Measurements from ENCODE around the gene SPIRE2. TPM values are rescaled to one million over a fixed set of nuclear protein-coding genes. Genes with fewer than 3 reads are reported as not detected.

The SPIRE2 gene
- total and polyA plus RNA-seq, 2 of the 4 experiments (the other 2 are of a cell fraction), result 0.72 to 1.9 TPM

- no TSS peak for BruUV-seq (replicated peaks)
- Histone ChIP-seq H3K56ac (ENCODE audit: extremely low read depth, insufficient read depth, low read length) (no peak overlapping the region), H3K9me3 (ENCODE audit: control insufficient read depth, insufficient read depth, low read length) (no peaks in the 10 kb centered on the region), H3K4me1 (ENCODE audit: control insufficient read depth, insufficient read depth, low read length) (peaks cover 10% of the 10 kb centered on the region), H4K5ac (ENCODE audit: low read depth, low read length) (peak overlapping the region; percentile 11; the same call in 1 of the 2 replicates), H3K14ac (replicated peaks; ENCODE audit: low read depth, low read length) (peak overlapping the region; percentile 56), H2BK15ac (ENCODE audit: low read depth, low read length) (peak overlapping the region; percentile 3; the same call in 1 of the 3 replicates), H3K79me1 (ENCODE audit: low read depth in 1 of 2, low read length in 2 of 2) (peaks cover 9 to 36% of the 10 kb centered on the region in 2 experiments), H2BK20ac (ENCODE audit: low read depth, low read length) (peak overlapping the region; percentile 20), H2BK5ac (ENCODE audit: low read depth, low read length, poor library complexity, severe bottlenecking) (peak overlapping the region; percentile 64), H3K23ac (ENCODE audit: low read depth, low read length) (no peak overlapping the region; the same call in 1 of the 2 replicates), H3K9me1 (ENCODE audit: insufficient read depth, low read length) (peaks cover 15% of the 10 kb centered on the region), H3K4me3 (ENCODE audit: insufficient read depth, low read depth, low read length) (no peak overlapping the region), H2AK9ac (replicated peaks; ENCODE audit: low read depth, low read length, poor library complexity) (peak overlapping the region; percentile 8), H3K4ac (ENCODE audit: low read depth, low read length) (peak overlapping the region; percentile 13), H2BK120ac (ENCODE audit: low read depth, low read length) (peak overlapping the region; percentile 28; the same call in 1 of the 2 replicates), H3K4me2 (ENCODE audit: low read depth, low read length) (peak overlapping the region; percentile 24; the same call in 1 of the 2 replicates), H3K36me3 (ENCODE audit: control insufficient read depth, insufficient read depth, low read length) (peaks cover 3% of the 10 kb centered on the region; the same call in 1 of the 2 replicates), H4K8ac (ENCODE audit: low read depth in 2 of 2, low read length in 2 of 2) (peak overlapping the region in 1 of 2 experiments; percentile 85; a peak in 1 of 4 replicates), H2AK5ac (ENCODE audit: low read depth, low read length) (peak overlapping the region; percentile 62; the same call in 1 of the 2 replicates), H3K9ac (ENCODE audit: low read depth, low read length) (no peak overlapping the region), H4K20me1 (ENCODE audit: insufficient read depth, low read length) (peaks cover 7% of the 10 kb centered on the region), H3K27ac (ENCODE audit: insufficient read depth, low read length) (peak overlapping the region; percentile 72; the same call in 1 of the 2 replicates), H2AFZ (replicated peaks; ENCODE audit: low read length, poor library complexity) (peak overlapping the region; percentile 39), H3K18ac (ENCODE audit: low read depth, low read length) (peak overlapping the region; percentile 19), H3K27me3 (ENCODE audit: control insufficient read depth, insufficient read depth, low read length) (no peaks in the 10 kb centered on the region), H4K91ac (ENCODE audit: insufficient read depth, low read depth, low read length) (peak overlapping the region; percentile 9; the same call in 1 of the 2 replicates)
- peak; percentile 50; the same call in 1 of the 2 replicates for TF ChIP-seq CEBPB (IDR thresholded peaks at IDR 0.05; ENCODE audit: low read depth, low read length)
- TF ChIP-seq MAZ (IDR thresholded peaks at IDR 0.05; ENCODE audit: borderline replicate concordance, low read depth, low read length), result no peak
- TF ChIP-seq, protein P1, sequence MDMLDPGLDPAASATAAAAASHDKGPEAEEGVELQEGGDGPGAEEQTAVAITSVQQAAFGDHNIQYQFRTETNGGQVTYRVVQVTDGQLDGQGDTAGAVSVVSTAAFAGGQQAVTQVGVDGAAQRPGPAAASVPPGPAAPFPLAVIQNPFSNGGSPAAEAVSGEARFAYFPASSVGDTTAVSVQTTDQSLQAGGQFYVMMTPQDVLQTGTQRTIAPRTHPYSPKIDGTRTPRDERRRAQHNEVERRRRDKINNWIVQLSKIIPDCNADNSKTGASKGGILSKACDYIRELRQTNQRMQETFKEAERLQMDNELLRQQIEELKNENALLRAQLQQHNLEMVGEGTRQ (IDR thresholded peaks at IDR 0.05; ENCODE audit: low read depth, low read length), result no peak
- TF ChIP-seq SMC3 (IDR thresholded peaks at IDR 0.05; ENCODE audit: low read depth, low read length), result no peak
- TF ChIP-seq RAD21 (IDR thresholded peaks at IDR 0.05; ENCODE audit: low read length), result no peak
- no peak for TF ChIP-seq POLR2A (IDR thresholded peaks at IDR 0.05; ENCODE audit: low read depth, low read length)
- no peak for TF ChIP-seq BHLHE40 (IDR thresholded peaks at IDR 0.05; ENCODE audit: low read depth, low read length)
- no peak for TF ChIP-seq FOS (IDR thresholded peaks at IDR 0.05; ENCODE audit: low read depth, low read length)
- DNase-seq, result peak; percentile 83
- in situ Hi-C loops (cut with MboI; ENCODE audit: low sequenced_read_pairs) (no loop called here), dilution Hi-C loops (cut with HindIII; ENCODE audit: low sequenced_read_pairs, unreplicated experiment) (no loop called here), intact Hi-C loops (cut with micrococcal nuclease) (no loop called here)
- ATAC-seq (ENCODE audit: low read depth), result peak; percentile 83
- ChIA-PET POLR2A (ENCODE audit: unreplicated experiment) (no interaction called here), CTCF (interaction anchor here (1.2 kb wide), 1 partner anchor 55 kb away, joined by 3 read pairs; no protein-coding TSS in a partner anchor)
- WGBS, 2 experiments (ENCODE audit: extremely low coverage in 2 of 2, insufficient read length in 1 of 2), result 91% methylated on average over 9 of the region's 15 CpGs; no CpG with 5 or more reads in 1 of the 2 experiments
Observed at GRCh38 chr16:89805136-89805905, 23.0 kb upstream of the SPIRE2 start.

Measured in IMR-90 (cell line).